ENCODE data around the gene ARNT2.

DNA sequence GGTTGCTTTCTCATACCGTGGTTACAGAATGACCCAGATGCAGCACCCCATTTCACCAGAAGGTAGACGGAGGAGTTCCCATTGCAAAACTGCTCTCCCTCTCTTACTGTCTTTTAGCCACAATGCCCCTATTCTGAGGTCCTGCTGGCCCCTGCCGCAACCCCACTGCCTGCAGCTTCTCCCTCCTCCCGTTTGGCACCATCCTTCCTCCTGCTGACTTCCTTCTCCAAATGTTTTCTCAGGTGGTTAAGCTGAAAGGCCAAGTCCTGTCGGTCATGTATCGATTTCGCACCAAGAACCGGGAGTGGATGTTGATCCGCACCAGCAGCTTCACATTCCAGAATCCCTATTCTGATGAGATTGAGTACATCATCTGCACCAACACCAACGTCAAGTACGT is 158.7 kb downstream of the ARNT2 start:
- TF ChIP-seq, protein P1, sequence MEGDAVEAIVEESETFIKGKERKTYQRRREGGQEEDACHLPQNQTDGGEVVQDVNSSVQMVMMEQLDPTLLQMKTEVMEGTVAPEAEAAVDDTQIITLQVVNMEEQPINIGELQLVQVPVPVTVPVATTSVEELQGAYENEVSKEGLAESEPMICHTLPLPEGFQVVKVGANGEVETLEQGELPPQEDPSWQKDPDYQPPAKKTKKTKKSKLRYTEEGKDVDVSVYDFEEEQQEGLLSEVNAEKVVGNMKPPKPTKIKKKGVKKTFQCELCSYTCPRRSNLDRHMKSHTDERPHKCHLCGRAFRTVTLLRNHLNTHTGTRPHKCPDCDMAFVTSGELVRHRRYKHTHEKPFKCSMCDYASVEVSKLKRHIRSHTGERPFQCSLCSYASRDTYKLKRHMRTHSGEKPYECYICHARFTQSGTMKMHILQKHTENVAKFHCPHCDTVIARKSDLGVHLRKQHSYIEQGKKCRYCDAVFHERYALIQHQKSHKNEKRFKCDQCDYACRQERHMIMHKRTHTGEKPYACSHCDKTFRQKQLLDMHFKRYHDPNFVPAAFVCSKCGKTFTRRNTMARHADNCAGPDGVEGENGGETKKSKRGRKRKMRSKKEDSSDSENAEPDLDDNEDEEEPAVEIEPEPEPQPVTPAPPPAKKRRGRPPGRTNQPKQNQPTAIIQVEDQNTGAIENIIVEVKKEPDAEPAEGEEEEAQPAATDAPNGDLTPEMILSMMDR (IDR thresholded peaks at IDR 0.05): no peak
- TF ChIP-seq POLR2A (IDR thresholded peaks at IDR 0.05): no peak
